Globus pallidus (tissue), 1 donor: ENCODE results near the gene WDR86.

Experiments used
- DNase-seq: peaks from one replicate; pipeline ENCODE4 v3.0.0-alpha.2; 2015; ENCODE audit warnings: low spot score

Gene WDR86

GRCh38 chr7:151409667-151410404 lies at the start of gene WDR86:
WDR86 (minus strand) TSS chr7:151410038; CDS start chr7:151409589, 449 bp downstream.
- DNase-seq: no peak

- DNase-seq: no peak
These were observed 47.7 kb upstream of the WDR86 start for GRCh38 chr7:151457534-151457933.

GRCh38 chr7:151456782-151457181 lies 46.9 kb upstream of the WDR86 start:
- DNase-seq: no peak

GRCh38 chr7:151456276-151456675 lies 46.4 kb upstream of the WDR86 start:
- DNase-seq: no peak

- DNase-seq: no peak
These were observed 45.9 kb upstream of the WDR86 start for GRCh38 chr7:151455690-151456089.

- DNase-seq: no peak
These were observed 45.2 kb upstream of the WDR86 start for GRCh38 chr7:151454932-151455530.

GRCh38 chr7:151454305-151454704 lies 44.5 kb upstream of the WDR86 start:
- no peak for DNase-seq

- no peak for DNase-seq
These were observed 43.5 kb upstream of the WDR86 start for GRCh38 chr7:151453326-151453791.

- no peak for DNase-seq
These were observed 43.0 kb upstream of the WDR86 start for GRCh38 chr7:151452680-151453325.

GRCh38 chr7:151451626-151452571 lies 42.1 kb upstream of the WDR86 start:
- DNase-seq: no peak

- DNase-seq: no peak
These were observed 41.3 kb upstream of the WDR86 start for GRCh38 chr7:151451156-151451555.

GRCh38 chr7:151449990-151450389 lies 40.2 kb upstream of the WDR86 start:
- DNase-seq: no peak

GRCh38 chr7:151448261-151449252 lies 38.7 kb upstream of the WDR86 start:
- no peak for DNase-seq

GRCh38 chr7:151447901-151448260 lies 38.0 kb upstream of the WDR86 start:
- DNase-seq: no peak

- no peak for DNase-seq
These were observed 37.5 kb upstream of the WDR86 start for GRCh38 chr7:151447312-151447711.

GRCh38 chr7:151446412-151446811 lies 36.6 kb upstream of the WDR86 start:
- DNase-seq: no peak

- DNase-seq: no peak
These were observed 34.8 kb upstream of the WDR86 start for GRCh38 chr7:151444632-151445031.

GRCh38 chr7:151442776-151443496 lies 33.1 kb upstream of the WDR86 start:
- no peak for DNase-seq

- DNase-seq: no peak
These were observed 31.1 kb upstream of the WDR86 start for GRCh38 chr7:151440799-151441445.
